Activated CD4-positive, alpha-beta T cell treated with anti-CD3 and anti-CD28 coated beads for 24 hours (primary cell): Measurements from ENCODE around the gene C17orf100.
A peak's percentile ranks its signal among the peaks of the same experiment; 100 is the strongest.

ENCODE experiments used
- DNase-seq, 2 donors: peaks; one replicate each; pipeline ENCODE4 v3.0.0-alpha.2; 2020; ENCODE audit warnings: low read depth in 2 of 2

C17orf100 gene

GRCh38 chr17:6651354-6651918, at the start of gene C17orf100, which contains the start of gene MED31:
Gene C17orf100 (plus strand): TSS chr17:6651762. CDS start chr17:6651914, 152 bp downstream.
Gene MED31 (minus strand): TSS chr17:6651605. CDS start chr17:6651528, 77 bp downstream.
- DNase-seq, result peak; percentile 90 to 92

- DNase-seq, result no peak
These were observed 49.4 kb upstream of the C17orf100 start for GRCh38 chr17:6602141-6602540.

- DNase-seq, result no peak
These were observed 47.7 kb upstream of the C17orf100 start for GRCh38 chr17:6603744-6604325.

GRCh38 chr17:6605142-6605541, 46.4 kb upstream of the C17orf100 start:
- DNase-seq, result no peak

GRCh38 chr17:6608321-6608720, 43.2 kb upstream of the C17orf100 start:
- DNase-seq, result no peak

- no peak for DNase-seq
These were observed 41.6 kb upstream of the C17orf100 start for GRCh38 chr17:6610011-6610410.

- DNase-seq, result no peak
These were observed 40.3 kb upstream of the C17orf100 start for GRCh38 chr17:6611231-6611630.

GRCh38 chr17:6623941-6624340, 27.6 kb upstream of the C17orf100 start:
- DNase-seq, result no peak

GRCh38 chr17:6626616-6627015, 24.9 kb upstream of the C17orf100 start:
- no peak for DNase-seq

- DNase-seq, result no peak
These were observed 24.5 kb upstream of the C17orf100 start for GRCh38 chr17:6627019-6627418.

- no peak for DNase-seq
These were observed 21.2 kb upstream of the C17orf100 start for GRCh38 chr17:6630390-6630789.

GRCh38 chr17:6632530-6632929, 19.0 kb upstream of the C17orf100 start:
- no peak for DNase-seq

GRCh38 chr17:6633263-6633662, 18.3 kb upstream of the C17orf100 start:
- no peak for DNase-seq

GRCh38 chr17:6636105-6636504, 15.5 kb upstream of the C17orf100 start:
- no peak for DNase-seq

GRCh38 chr17:6636616-6637457, 14.7 kb upstream of the C17orf100 start:
- no peak for DNase-seq

GRCh38 chr17:6637458-6637840, 14.1 kb upstream of the C17orf100 start:
- no peak for DNase-seq

- DNase-seq, result no peak
These were observed 13.3 kb upstream of the C17orf100 start for GRCh38 chr17:6638046-6638908.

GRCh38 chr17:6639014-6639585, 12.5 kb upstream of the C17orf100 start:
- DNase-seq, result no peak

- DNase-seq, result no peak
These were observed 11.7 kb upstream of the C17orf100 start for GRCh38 chr17:6639586-6640535.

- DNase-seq, result peak; percentile 87 to 95
These were observed 10.9 kb upstream of the C17orf100 start, which contains the start of the genes KIAA0753 and TXNDC17 for GRCh38 chr17:6640536-6641246. Gene KIAA0753 (minus strand): TSS chr17:6640711. CDS start chr17:6635103, 5,608 bp downstream. Gene TXNDC17 (plus strand): TSS chr17:6641060. CDS start chr17:6641083, 23 bp downstream.
